ENCODE data around the gene ANO1.

Gene ANO1

GRCh38 chr11:70147668-70148067 is 69.6 kb downstream of the ANO1 start:
- no peak overlapping the region for H3K4me2 ChIP-seq (ENCODE audit: low read length)
- no peak overlapping the region for H3K27ac ChIP-seq
- H2AFZ ChIP-seq: no peak overlapping the region
- no peaks in the 10 kb centered on the region for H3K4me1 ChIP-seq
- H3K9me3 ChIP-seq (ENCODE audit: control insufficient read depth, low read length): no peaks in the 10 kb centered on the region
- no peaks in the 10 kb centered on the region for H3K36me3 ChIP-seq (ENCODE audit: control insufficient read depth, insufficient read depth, low read length)
- TF ChIP-seq, protein P1, sequence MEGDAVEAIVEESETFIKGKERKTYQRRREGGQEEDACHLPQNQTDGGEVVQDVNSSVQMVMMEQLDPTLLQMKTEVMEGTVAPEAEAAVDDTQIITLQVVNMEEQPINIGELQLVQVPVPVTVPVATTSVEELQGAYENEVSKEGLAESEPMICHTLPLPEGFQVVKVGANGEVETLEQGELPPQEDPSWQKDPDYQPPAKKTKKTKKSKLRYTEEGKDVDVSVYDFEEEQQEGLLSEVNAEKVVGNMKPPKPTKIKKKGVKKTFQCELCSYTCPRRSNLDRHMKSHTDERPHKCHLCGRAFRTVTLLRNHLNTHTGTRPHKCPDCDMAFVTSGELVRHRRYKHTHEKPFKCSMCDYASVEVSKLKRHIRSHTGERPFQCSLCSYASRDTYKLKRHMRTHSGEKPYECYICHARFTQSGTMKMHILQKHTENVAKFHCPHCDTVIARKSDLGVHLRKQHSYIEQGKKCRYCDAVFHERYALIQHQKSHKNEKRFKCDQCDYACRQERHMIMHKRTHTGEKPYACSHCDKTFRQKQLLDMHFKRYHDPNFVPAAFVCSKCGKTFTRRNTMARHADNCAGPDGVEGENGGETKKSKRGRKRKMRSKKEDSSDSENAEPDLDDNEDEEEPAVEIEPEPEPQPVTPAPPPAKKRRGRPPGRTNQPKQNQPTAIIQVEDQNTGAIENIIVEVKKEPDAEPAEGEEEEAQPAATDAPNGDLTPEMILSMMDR (IDR thresholded peaks at IDR 0.05): no peak
- H3K9ac ChIP-seq: no peak overlapping the region
- H3K4me3 ChIP-seq (ENCODE audit: low read depth, low read length): no peak overlapping the region
- H3K79me2 ChIP-seq: no peaks in the 10 kb centered on the region
- no peaks in the 10 kb centered on the region for H3K27me3 ChIP-seq (ENCODE audit: control insufficient read depth, insufficient read depth, low read length)

GRCh38 chr11:70151671-70152070 is 73.6 kb downstream of the ANO1 start:
- no peak overlapping the region for H3K27ac ChIP-seq
- H3K79me2 ChIP-seq: no peaks in the 10 kb centered on the region
- no peak overlapping the region for H3K4me3 ChIP-seq (ENCODE audit: low read depth, low read length)
- no peaks in the 10 kb centered on the region for H3K4me1 ChIP-seq
- no peaks in the 10 kb centered on the region for H3K36me3 ChIP-seq (ENCODE audit: control insufficient read depth, insufficient read depth, low read length)
- no peaks in the 10 kb centered on the region for H3K27me3 ChIP-seq (ENCODE audit: control insufficient read depth, insufficient read depth, low read length)
- H3K9me3 ChIP-seq (ENCODE audit: control insufficient read depth, low read length): no peaks in the 10 kb centered on the region
- no peak overlapping the region for H3K4me2 ChIP-seq (ENCODE audit: low read length)
- TF ChIP-seq, protein P1 (IDR thresholded peaks at IDR 0.05): no peak
- no peak overlapping the region for H2AFZ ChIP-seq
- H3K9ac ChIP-seq: no peak overlapping the region

- Histone ChIP-seq H2AFZ (no peak overlapping the region), H3K9me3 (ENCODE audit: control insufficient read depth, low read length) (no peaks in the 10 kb centered on the region), H3K36me3 (ENCODE audit: control insufficient read depth, insufficient read depth, low read length) (no peaks in the 10 kb centered on the region), H3K4me2 (ENCODE audit: low read length) (no peak overlapping the region), H3K27ac (no peak overlapping the region), H3K79me2 (no peaks in the 10 kb centered on the region), H3K9ac (no peak overlapping the region), H3K4me3 (ENCODE audit: low read depth, low read length) (no peak overlapping the region), H3K27me3 (ENCODE audit: control insufficient read depth, insufficient read depth, low read length) (no peaks in the 10 kb centered on the region), H3K4me1 (no peaks in the 10 kb centered on the region)
- TF ChIP-seq, protein P1 (IDR thresholded peaks at IDR 0.05): no peak
Observed at GRCh38 chr11:70153133-70153727, 75.1 kb downstream of the ANO1 start.

GRCh38 chr11:70155386-70155785 is 77.3 kb downstream of the ANO1 start:
- TF ChIP-seq, protein P1 (IDR thresholded peaks at IDR 0.05): no peak
- Histone ChIP-seq H3K4me2 (ENCODE audit: low read length) (no peak overlapping the region), H3K9ac (no peak overlapping the region)

More at GRCh38 chr11:70155386-70155785, 77.3 kb downstream of the ANO1 start:
- no peaks in the 10 kb centered on the region for H3K4me1 ChIP-seq
- no peak overlapping the region for H3K4me3 ChIP-seq (ENCODE audit: low read depth, low read length)
- H3K79me2 ChIP-seq: no peaks in the 10 kb centered on the region
- H3K9me3 ChIP-seq (ENCODE audit: control insufficient read depth, low read length): no peaks in the 10 kb centered on the region
- H3K36me3 ChIP-seq (ENCODE audit: control insufficient read depth, insufficient read depth, low read length): no peaks in the 10 kb centered on the region
- H2AFZ ChIP-seq: no peak overlapping the region
- no peak overlapping the region for H3K27ac ChIP-seq
- no peaks in the 10 kb centered on the region for H3K27me3 ChIP-seq (ENCODE audit: control insufficient read depth, insufficient read depth, low read length)

Data from parathyroid adenoma (tissue), 2 donors.